H4 (cell line): Measurements from ENCODE around the gene PPP1R2B. TPM values are rescaled to one million over a fixed set of nuclear protein-coding genes. Genes with fewer than 3 reads are reported as not detected.

ENCODE experiments used
- DNase-seq: peaks from one replicate; pipeline ENCODE4 v3.0.0-alpha.2; 2015; ENCODE audit warnings: low spot score
- total RNA-seq: library from RNA; depleted of rRNA; stranded (reverse); fragments of >200 nt; shearing (Covaris generic); gene quantifications from 2 replicates; pipeline ENCODE4 v1.2.3, GENCODE V29; 2014; rRNA removed

Gene PPP1R2B
- total RNA-seq, 1 experiment from 2014 or later, result 0.06 TPM

DNA sequence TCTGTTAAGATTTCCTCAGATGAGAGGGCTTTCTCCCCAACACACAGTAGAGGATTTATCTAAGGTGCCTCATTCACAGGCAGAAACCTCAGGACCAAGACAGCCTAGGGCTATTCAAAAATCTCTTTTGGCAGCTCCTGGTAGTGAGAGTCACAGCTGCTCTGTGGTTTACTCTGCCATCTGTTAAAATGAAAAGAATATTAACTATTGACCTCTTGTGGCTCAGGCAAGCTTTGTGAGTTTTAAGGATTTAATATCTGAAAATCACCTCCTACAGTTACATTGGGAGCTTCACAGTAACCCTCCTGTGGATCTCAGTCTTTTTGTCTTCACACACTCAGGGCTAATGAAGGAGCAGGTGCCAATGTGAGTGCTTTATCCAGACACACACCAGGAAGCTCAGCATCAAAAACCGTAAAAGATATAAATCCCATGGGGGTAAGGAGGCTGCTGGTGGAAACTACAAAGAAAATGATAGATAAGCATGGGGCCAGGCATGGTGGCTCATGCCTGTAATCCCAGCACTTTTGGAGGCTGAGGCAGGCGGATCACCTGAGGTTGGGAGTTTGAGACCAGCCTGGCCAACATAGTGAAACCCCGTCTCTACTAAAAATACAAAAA lies 29.7 kb downstream of the PPP1R2B start:
- DNase-seq, result no peak

GRCh38 chr5:156883316-156883875 lies 33.3 kb downstream of the PPP1R2B start:
- DNase-seq, result no peak

- no peak for DNase-seq
Observed at GRCh38 chr5:156888520-156888919, 38.4 kb downstream of the PPP1R2B start.

- DNase-seq, result no peak
Observed at GRCh38 chr5:156892223-156892622, 42.1 kb downstream of the PPP1R2B start.

DNA sequence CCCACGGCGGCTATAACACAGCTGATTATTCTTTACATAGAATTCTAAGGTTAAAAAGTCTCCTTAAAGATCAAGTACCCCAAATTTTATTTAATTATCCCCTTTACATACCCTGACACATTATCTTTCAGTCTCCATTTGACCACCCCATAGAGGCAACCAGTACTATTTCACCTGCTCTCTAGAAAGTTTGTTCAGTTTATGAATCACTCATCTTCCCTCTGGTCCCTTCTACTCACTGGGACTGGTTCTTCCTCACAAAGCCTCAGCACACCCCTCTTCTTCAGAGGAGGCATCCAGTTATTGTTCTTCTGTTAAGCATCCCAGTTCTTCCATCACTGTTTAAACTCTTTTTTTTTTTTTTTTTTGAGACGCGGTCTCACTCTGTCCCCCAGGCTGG lies 42.8 kb downstream of the PPP1R2B start:
- DNase-seq, result no peak

- DNase-seq, result no peak
Observed at GRCh38 chr5:156893517-156893916, 43.4 kb downstream of the PPP1R2B start.

- DNase-seq, result no peak
Observed at GRCh38 chr5:156896546-156896945, 46.5 kb downstream of the PPP1R2B start.

Other genes starting within 250 kb of the PPP1R2B start
- gene TIMD4, start 112.9 kb downstream of the PPP1R2B start, total RNA-seq, result not detected in 2 replicates
- gene HAVCR1, start 208.8 kb downstream of the PPP1R2B start, total RNA-seq, result 0.04 and 0.29 TPM in 2 replicates